ENCODE measurements around the gene EDN2. TPM values are rescaled to one million over a fixed set of nuclear protein-coding genes. Genes with fewer than 3 reads are reported as not detected.
A peak's percentile ranks its signal among the peaks of the same experiment; 100 is the strongest.

The EDN2 gene
- total RNA-seq, 1 donor from 2014 or later: not detected

GRCh38 chr1:41442697-41443251 is 41.7 kb downstream of the EDN2 start:
- peak overlapping the region; percentile 16 for H3K27ac Mint-ChIP-seq
- H3K4me3 Mint-ChIP-seq (ENCODE audit: low read depth): no peak overlapping the region
- no peaks in the 10 kb centered on the region for H3K4me1 Mint-ChIP-seq (ENCODE audit: low read depth)
- no peak for DNase-seq (ENCODE audit: low spot score, unreplicated experiment)
- H3K27me3 Mint-ChIP-seq: peaks cover 9% of the 10 kb centered on the region
- no peak for TF ChIP-seq CTCF (IDR thresholded peaks at IDR 0.05; ENCODE audit: unreplicated experiment)
- no peaks in the 10 kb centered on the region for H3K9me3 Mint-ChIP-seq (ENCODE audit: low read depth)
- H3K36me3 Mint-ChIP-seq (ENCODE audit: insufficient read depth): no peaks in the 10 kb centered on the region

- Mint-ChIP-seq H3K4me3 (ENCODE audit: low read depth) (no peak overlapping the region), H3K4me1 (ENCODE audit: low read depth) (no peaks in the 10 kb centered on the region), H3K27me3 (peaks cover 11% of the 10 kb centered on the region), H3K27ac (no peak overlapping the region), H3K9me3 (ENCODE audit: low read depth) (no peaks in the 10 kb centered on the region), H3K36me3 (ENCODE audit: insufficient read depth) (no peaks in the 10 kb centered on the region)
- DNase-seq (ENCODE audit: low spot score, unreplicated experiment): no peak
- no peak for TF ChIP-seq CTCF (IDR thresholded peaks at IDR 0.05; ENCODE audit: unreplicated experiment)
These were observed 44.0 kb downstream of the EDN2 start for GRCh38 chr1:41440321-41441085.

- Mint-ChIP-seq H3K27me3 (peaks cover 22% of the 10 kb centered on the region), H3K9me3 (ENCODE audit: low read depth) (no peaks in the 10 kb centered on the region), H3K36me3 (ENCODE audit: insufficient read depth) (no peaks in the 10 kb centered on the region), H3K27ac (no peak overlapping the region), H3K4me1 (ENCODE audit: low read depth) (no peaks in the 10 kb centered on the region), H3K4me3 (ENCODE audit: low read depth) (no peak overlapping the region)
- no peak for DNase-seq (ENCODE audit: low spot score, unreplicated experiment)
- TF ChIP-seq CTCF (IDR thresholded peaks at IDR 0.05; ENCODE audit: unreplicated experiment): no peak
These were observed 45.2 kb downstream of the EDN2 start for GRCh38 chr1:41439234-41439633.

GRCh38 chr1:41438711-41439110 is 45.8 kb downstream of the EDN2 start:
- Mint-ChIP-seq H3K27ac (no peak overlapping the region), H3K27me3 (peaks cover 25% of the 10 kb centered on the region), H3K9me3 (ENCODE audit: low read depth) (no peaks in the 10 kb centered on the region), H3K4me3 (ENCODE audit: low read depth) (no peak overlapping the region), H3K36me3 (ENCODE audit: insufficient read depth) (no peaks in the 10 kb centered on the region), H3K4me1 (ENCODE audit: low read depth) (no peaks in the 10 kb centered on the region)
- no peak for DNase-seq (ENCODE audit: low spot score, unreplicated experiment)
- no peak for TF ChIP-seq CTCF (IDR thresholded peaks at IDR 0.05; ENCODE audit: unreplicated experiment)

- Mint-ChIP-seq H3K4me3 (ENCODE audit: low read depth) (no peak overlapping the region), H3K27ac (no peak overlapping the region), H3K36me3 (ENCODE audit: insufficient read depth) (no peaks in the 10 kb centered on the region), H3K9me3 (ENCODE audit: low read depth) (no peaks in the 10 kb centered on the region), H3K4me1 (ENCODE audit: low read depth) (no peaks in the 10 kb centered on the region), H3K27me3 (peaks cover 31% of the 10 kb centered on the region)
- TF ChIP-seq CTCF (IDR thresholded peaks at IDR 0.05; ENCODE audit: unreplicated experiment): no peak
- DNase-seq (ENCODE audit: low spot score, unreplicated experiment): no peak
These were observed 47.5 kb downstream of the EDN2 start for GRCh38 chr1:41437011-41437355.

All from progenitor cell of endocrine pancreas (in vitro differentiated cells).